GM12872 (cell line): ENCODE results near the gene NOP56.

Source experiments
- CTCF ChIP-seq: IDR thresholded peaks from 3 replicates; pipeline ENCODE4 v1.5.1; 2011; ENCODE audit warnings: low read depth, mild to moderate bottlenecking, low read length, moderate library complexity; ENCODE audit not compliant: insufficient read depth

Gene NOP56, protein sequence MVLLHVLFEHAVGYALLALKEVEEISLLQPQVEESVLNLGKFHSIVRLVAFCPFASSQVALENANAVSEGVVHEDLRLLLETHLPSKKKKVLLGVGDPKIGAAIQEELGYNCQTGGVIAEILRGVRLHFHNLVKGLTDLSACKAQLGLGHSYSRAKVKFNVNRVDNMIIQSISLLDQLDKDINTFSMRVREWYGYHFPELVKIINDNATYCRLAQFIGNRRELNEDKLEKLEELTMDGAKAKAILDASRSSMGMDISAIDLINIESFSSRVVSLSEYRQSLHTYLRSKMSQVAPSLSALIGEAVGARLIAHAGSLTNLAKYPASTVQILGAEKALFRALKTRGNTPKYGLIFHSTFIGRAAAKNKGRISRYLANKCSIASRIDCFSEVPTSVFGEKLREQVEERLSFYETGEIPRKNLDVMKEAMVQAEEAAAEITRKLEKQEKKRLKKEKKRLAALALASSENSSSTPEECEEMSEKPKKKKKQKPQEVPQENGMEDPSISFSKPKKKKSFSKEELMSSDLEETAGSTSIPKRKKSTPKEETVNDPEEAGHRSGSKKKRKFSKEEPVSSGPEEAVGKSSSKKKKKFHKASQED

GRCh38 chr20:2651772-2652723 lies at the start of gene NOP56:
Gene NOP56, plus strand, starts transcription at chr20:2652632. Its CDS starts 29 bp downstream, at chr20:2652661.
- TF ChIP-seq CTCF, result no peak

- TF ChIP-seq CTCF, result no peak
Observed at GRCh38 chr20:2602746-2603145, 49.7 kb upstream of the NOP56 start.

DNA sequence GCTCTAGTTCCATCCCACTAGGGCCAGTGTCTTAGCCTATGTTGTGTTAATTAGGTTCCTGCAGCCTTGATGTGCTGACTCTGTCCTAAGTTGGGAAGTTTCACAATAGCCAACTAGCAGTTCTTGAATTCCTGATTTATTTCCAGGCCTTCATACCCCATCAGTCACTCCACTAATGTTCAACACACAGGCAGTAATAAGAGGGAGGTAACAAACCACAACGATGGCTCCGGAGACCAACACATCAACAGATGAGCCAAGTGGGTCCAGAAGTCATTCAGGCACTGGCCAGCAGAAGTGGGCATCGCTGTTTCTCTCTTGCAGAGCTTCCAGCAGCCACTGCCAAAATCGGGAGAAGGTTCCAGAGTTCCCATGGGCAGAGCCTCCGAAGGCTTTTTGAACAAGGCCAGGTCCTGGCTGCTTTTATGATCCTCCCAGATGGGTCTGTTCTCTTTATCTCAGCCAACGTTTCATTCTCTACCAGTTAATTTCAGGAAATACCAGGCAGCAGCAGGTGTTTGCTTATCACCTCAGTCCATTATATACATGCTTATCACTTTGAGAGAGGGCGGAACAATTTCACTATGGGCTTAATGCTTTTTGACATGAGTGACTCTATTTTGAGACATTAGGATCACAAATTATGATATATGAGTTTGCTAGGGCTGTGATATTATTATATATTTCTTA lies 48.5 kb upstream of the NOP56 start:
- TF ChIP-seq CTCF, result no peak

- no peak for TF ChIP-seq CTCF
Observed at GRCh38 chr20:2604506-2604835, 48.0 kb upstream of the NOP56 start.

- TF ChIP-seq CTCF, result no peak
Observed at GRCh38 chr20:2606507-2607006, 45.9 kb upstream of the NOP56 start.

GRCh38 chr20:2610326-2610725 lies 42.1 kb upstream of the NOP56 start:
- no peak for TF ChIP-seq CTCF
